Neural cell (in vitro differentiated cells): ENCODE measurements around the gene ACAP3. TPM values are rescaled to one million over a fixed set of nuclear protein-coding genes. Genes with fewer than 3 reads are reported as not detected.

Source experiments
- H2AFZ ChIP-seq: fragments of 200-600, 300-800 bp; sonication (generic), shearing (Covaris generic); 2 replicates; pipeline ENCODE4 v1.6.0; 2014; ENCODE audit warnings: low read depth, mild to moderate bottlenecking, antibody characterized with exemption, low read length, moderate library complexity
- H3F3A ChIP-seq: fragments of 200-600 bp; shearing (Covaris generic); 2 replicates; pipeline ENCODE4 v1.6.1; 2016; ENCODE audit warnings: mild to moderate bottlenecking, moderate library complexity, mixed read lengths, antibody characterized with exemption, low read length; ENCODE audit not compliant: insufficient read depth, poor library complexity, severe bottlenecking
- H3K27ac ChIP-seq: fragments of 200-600, 300-800 bp; sonication (generic), shearing (Covaris generic); 2 replicates; pipeline ENCODE4 v1.5.1; 2014; ENCODE audit warnings: mild to moderate bottlenecking, low read length, moderate library complexity
- H3K27me3 ChIP-seq: fragments of 300-800, 200-600 bp; sonication (generic), shearing (Covaris generic); 2 replicates; pipeline ENCODE4 v1.6.0; 2014; ENCODE audit warnings: mild to moderate bottlenecking, low read depth, low read length, moderate library complexity; ENCODE audit not compliant: insufficient read depth
- H3K36me3 ChIP-seq: fragments of 300-800, 200-600 bp; sonication (generic), shearing (Covaris generic); 2 replicates; pipeline ENCODE4 v1.5.1; 2014; ENCODE audit warnings: mild to moderate bottlenecking, antibody characterized with exemption, low read length, moderate library complexity; ENCODE audit not compliant: insufficient read depth
- H3K4me2 ChIP-seq: fragments of 300-800, 200-600 bp; sonication (generic), shearing (Covaris generic); 2 replicates; pipeline ENCODE4 v1.6.0; 2014; ENCODE audit warnings: mild to moderate bottlenecking, low read length
- H3K4me3 ChIP-seq: fragments of 300-800, 200-600 bp; sonication (generic), shearing (Covaris generic); 2 replicates; pipeline ENCODE4 v1.5.1; 2014; ENCODE audit warnings: mild to moderate bottlenecking, low read length, moderate library complexity
- H3K79me2 ChIP-seq: fragments of 200-600 bp; shearing (Covaris generic); replicated peaks from 2 replicates; pipeline ENCODE4 v1.6.0; 2014; ENCODE audit warnings: mild to moderate bottlenecking, low read length, moderate library complexity; ENCODE audit not compliant: insufficient read depth
- H3K9ac ChIP-seq: fragments of 300-800, 200-600 bp; sonication (generic), shearing (Covaris generic); 2 replicates; pipeline ENCODE4 v1.6.1; 2016; ENCODE audit warnings: mild to moderate bottlenecking, low read length, mixed read lengths
- H3K9me2 ChIP-seq: fragments of 200-600 bp; shearing (Covaris generic); 2 replicates; pipeline ENCODE4 v1.6.1; 2016; ENCODE audit warnings: mild to moderate bottlenecking, low read length, mixed read lengths; ENCODE audit not compliant: insufficient read depth
- H3K9me3 ChIP-seq: fragments of 200-600, 300-800 bp; sonication (generic), shearing (Covaris generic); 2 replicates; pipeline ENCODE4 v1.6.1; 2016; ENCODE audit warnings: mild to moderate bottlenecking, mixed run types, low read length, moderate library complexity, mixed read lengths
- H4K20me1 ChIP-seq: fragments of 200-600 bp; shearing (Covaris generic); 2 replicates; pipeline ENCODE4 v1.6.1; 2016; ENCODE audit warnings: mild to moderate bottlenecking, mixed run types; ENCODE audit not compliant: insufficient read depth
- CTCF ChIP-seq: fragments of 450-650 bp; IDR thresholded peaks from 2 replicates; pipeline ENCODE4 v1.5.1; 2014; ENCODE audit warnings: antibody characterized with exemption, mild to moderate bottlenecking, moderate library complexity; ENCODE audit not compliant: poor library complexity, severe bottlenecking
- EP300 ChIP-seq: fragments of 450-650 bp; conservative IDR thresholded peaks from 2 replicates; pipeline ENCODE4 v1.6.1; 2014; ENCODE audit warnings: antibody characterized with exemption, mild to moderate bottlenecking, moderate library complexity; ENCODE audit not compliant: poor library complexity, severe bottlenecking
- EZH2 ChIP-seq: fragments of 200-600, 300-800 bp; shearing (Covaris generic), sonication (generic); IDR thresholded peaks from 2 replicates; pipeline ENCODE4 v1.6.1; 2014; ENCODE audit warnings: antibody characterized with exemption, low read length, borderline replicate concordance, mild to moderate bottlenecking; ENCODE audit not compliant: insufficient read depth, poor library complexity, severe bottlenecking
- MXI1 ChIP-seq: fragments of 450-650 bp; conservative IDR thresholded peaks from 2 replicates; pipeline ENCODE4 v1.6.1; 2014; ENCODE audit warnings: antibody characterized with exemption, mild to moderate bottlenecking; ENCODE audit not compliant: poor library complexity, severe bottlenecking
- RAD21 ChIP-seq: fragments of 450-650 bp; conservative IDR thresholded peaks from 2 replicates; pipeline ENCODE4 v1.6.1; 2014; ENCODE audit warnings: antibody characterized with exemption, mild to moderate bottlenecking, moderate library complexity
- REST ChIP-seq: IDR thresholded peaks from 2 replicates; pipeline ENCODE4 v1.6.1; 2012; ENCODE audit warnings: borderline replicate concordance
- SMC3 ChIP-seq: fragments of 450-650 bp; conservative IDR thresholded peaks from 2 replicates; pipeline ENCODE4 v1.6.1; 2014; ENCODE audit warnings: antibody characterized with exemption, mild to moderate bottlenecking, moderate library complexity; ENCODE audit not compliant: poor library complexity
- TAF1 ChIP-seq: IDR thresholded peaks from 2 replicates; pipeline ENCODE4 v1.6.1; 2012; ENCODE audit warnings: low read depth
- polyA plus RNA-seq: library from polyadenylated mRNA; depleted of rRNA; stranded (reverse); fragments of >200 nt; gene quantifications from 2 replicates; pipeline ENCODE4 v1.2.3, GENCODE V29; 2014

ACAP3 gene
- polyA plus RNA-seq, 1 donor from 2014 or later, result 186 TPM

GRCh38 chr1:1262071-1262470 lies 45.7 kb downstream of the ACAP3 start:
- TF ChIP-seq EP300, result no peak
- TF ChIP-seq EZH2, result no peak
- no peak for TF ChIP-seq MXI1
- TF ChIP-seq REST, result no peak
- H3K36me3 ChIP-seq, result no peaks in the 10 kb centered on the region
- H3K27ac ChIP-seq, result no peak overlapping the region
- H3K9me3 ChIP-seq, result no peaks in the 10 kb centered on the region
- H3K4me3 ChIP-seq, result no peak overlapping the region
- H3K27me3 ChIP-seq, result no peaks in the 10 kb centered on the region
- H3K9me2 ChIP-seq, result no peaks in the 10 kb centered on the region
- no peaks in the 10 kb centered on the region for H3F3A ChIP-seq
- H3K79me2 ChIP-seq, result no peaks in the 10 kb centered on the region
- H2AFZ ChIP-seq, result no peak overlapping the region
- H4K20me1 ChIP-seq, result no peaks in the 10 kb centered on the region
- no peak overlapping the region for H3K9ac ChIP-seq
- H3K4me2 ChIP-seq, result no peak overlapping the region

GRCh38 chr1:1260843-1261560 lies 46.7 kb downstream of the ACAP3 start:
- no peak for TF ChIP-seq EP300
- no peak for TF ChIP-seq TAF1
- no peak for TF ChIP-seq SMC3
- TF ChIP-seq RAD21, result no peak
- TF ChIP-seq CTCF, result no peak
- TF ChIP-seq EZH2, result no peak
- TF ChIP-seq REST, result no peak
- H3F3A ChIP-seq, result no peaks in the 10 kb centered on the region
- H3K9me2 ChIP-seq, result no peaks in the 10 kb centered on the region
- no peaks in the 10 kb centered on the region for H3K36me3 ChIP-seq
- H3K9me3 ChIP-seq, result no peaks in the 10 kb centered on the region
- no peaks in the 10 kb centered on the region for H4K20me1 ChIP-seq
- no peak overlapping the region for H3K27ac ChIP-seq
- no peaks in the 10 kb centered on the region for H3K79me2 ChIP-seq
- H3K9ac ChIP-seq, result no peak overlapping the region
- H2AFZ ChIP-seq, result no peak overlapping the region
- H3K4me2 ChIP-seq, result no peak overlapping the region
- no peak overlapping the region for H3K4me3 ChIP-seq
- H3K27me3 ChIP-seq, result no peaks in the 10 kb centered on the region
